GM21423 (cell line): Measurements from ENCODE around the gene FSD2.
A peak's percentile ranks its signal among the peaks of the same experiment; 100 is the strongest.

ENCODE experiments used
- ATAC-seq: cut with Tn5 transposase; IDR thresholded peaks from one replicate; pipeline ENCODE4 v1.9.1; 2021; ENCODE audit warnings: mild to moderate bottlenecking, moderate library complexity; ENCODE audit not compliant: unreplicated experiment

The FSD2 gene

GRCh38 chr15:82805994-82806406 lies at the start of gene FSD2:
TSS of gene FSD2 (minus strand) at chr15:82806069. CDS start at chr15:82787390, 18,679 bp downstream.
- ATAC-seq, result peak; percentile 65

GRCh38 chr15:82854554-82854953 lies 48.7 kb upstream of the FSD2 start:
- ATAC-seq, result no peak

GRCh38 chr15:82852941-82853561 lies 47.2 kb upstream of the FSD2 start:
- ATAC-seq, result no peak

- no peak for ATAC-seq
Measured at GRCh38 chr15:82851981-82852511, 46.2 kb upstream of the FSD2 start.

- ATAC-seq, result no peak
Measured at GRCh38 chr15:82851306-82851850, 45.5 kb upstream of the FSD2 start.

GRCh38 chr15:82850731-82851130 lies 44.9 kb upstream of the FSD2 start:
- no peak for ATAC-seq

GRCh38 chr15:82849556-82850512 lies 44.0 kb upstream of the FSD2 start:
- peak; percentile 55 for ATAC-seq

GRCh38 chr15:82848241-82848993 lies 42.5 kb upstream of the FSD2 start:
- no peak for ATAC-seq

GRCh38 chr15:82847703-82848102 lies 41.8 kb upstream of the FSD2 start:
- ATAC-seq, result no peak

- no peak for ATAC-seq
Measured at GRCh38 chr15:82846621-82847020, 40.8 kb upstream of the FSD2 start.

- no peak for ATAC-seq
Measured at GRCh38 chr15:82845686-82846085, 39.8 kb upstream of the FSD2 start.

GRCh38 chr15:82843566-82843965 lies 37.7 kb upstream of the FSD2 start:
- ATAC-seq, result no peak

- ATAC-seq, result no peak
Measured at GRCh38 chr15:82840166-82840565, 34.3 kb upstream of the FSD2 start.

GRCh38 chr15:82839136-82839535 lies 33.3 kb upstream of the FSD2 start:
- ATAC-seq, result no peak

- no peak for ATAC-seq
Measured at GRCh38 chr15:82838096-82838735, 32.3 kb upstream of the FSD2 start.

- no peak for ATAC-seq
Measured at GRCh38 chr15:82835391-82835917, 29.6 kb upstream of the FSD2 start.

- no peak for ATAC-seq
Measured at GRCh38 chr15:82833362-82833682, 27.5 kb upstream of the FSD2 start.

- ATAC-seq, result peak; percentile 91
Measured at GRCh38 chr15:82832601-82833361, 26.9 kb upstream of the FSD2 start.

- no peak for ATAC-seq
Measured at GRCh38 chr15:82831894-82832600, 26.2 kb upstream of the FSD2 start.
